Hematopoietic multipotent progenitor cell treated with erythropoietin and hydrocortisone succinate and interleukin-3 and kit ligand, for 6 days (in vitro differentiated cells): Measurements from ENCODE around the gene TNK2.
"Not testable (repeated sequence)": the region's sequence is repeated elsewhere in the genome, so short reads cannot be mapped to it uniquely, and the experiment has no call there.

Experiments used
- DNase-seq: peaks from one replicate; pipeline ENCODE4 v3.0.0-alpha.2; 2015

TNK2 gene

DNA sequence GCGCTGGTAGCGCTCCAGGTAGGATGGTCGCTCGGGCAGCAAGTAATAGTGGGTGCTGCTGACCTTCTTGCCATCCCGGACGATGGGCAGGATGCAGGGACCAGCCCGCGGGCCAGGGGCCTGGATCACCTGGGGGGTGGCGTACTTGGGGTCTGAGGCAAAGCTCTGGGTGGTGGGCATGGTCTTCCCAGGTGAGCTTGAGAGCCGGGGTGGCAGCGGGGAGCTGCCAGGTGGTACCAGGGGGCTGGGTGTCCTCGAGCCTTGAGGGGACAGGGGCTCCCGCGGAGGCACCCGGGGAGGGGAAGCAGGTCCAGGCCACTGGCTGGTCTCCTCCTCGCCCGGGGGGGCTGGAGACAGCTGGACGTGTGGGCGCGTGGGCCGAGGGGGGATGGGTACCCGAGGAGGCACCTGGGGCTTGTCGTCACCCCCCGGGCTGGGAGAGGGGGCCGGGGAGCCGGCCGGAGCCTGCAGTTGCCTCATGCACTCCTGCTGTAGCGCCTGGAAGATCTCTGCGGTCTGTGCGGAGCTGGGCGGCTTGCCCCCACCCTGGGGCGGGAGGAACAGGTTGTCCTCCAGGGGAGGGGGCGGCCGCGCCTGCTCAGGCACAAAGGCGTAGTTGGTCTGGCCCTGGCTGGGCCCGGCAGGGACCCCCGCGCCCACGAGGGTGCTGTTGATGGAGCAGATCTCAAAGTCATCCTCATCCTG is 40.6 kb downstream of the TNK2 start:
- DNase-seq = no peak

DNA sequence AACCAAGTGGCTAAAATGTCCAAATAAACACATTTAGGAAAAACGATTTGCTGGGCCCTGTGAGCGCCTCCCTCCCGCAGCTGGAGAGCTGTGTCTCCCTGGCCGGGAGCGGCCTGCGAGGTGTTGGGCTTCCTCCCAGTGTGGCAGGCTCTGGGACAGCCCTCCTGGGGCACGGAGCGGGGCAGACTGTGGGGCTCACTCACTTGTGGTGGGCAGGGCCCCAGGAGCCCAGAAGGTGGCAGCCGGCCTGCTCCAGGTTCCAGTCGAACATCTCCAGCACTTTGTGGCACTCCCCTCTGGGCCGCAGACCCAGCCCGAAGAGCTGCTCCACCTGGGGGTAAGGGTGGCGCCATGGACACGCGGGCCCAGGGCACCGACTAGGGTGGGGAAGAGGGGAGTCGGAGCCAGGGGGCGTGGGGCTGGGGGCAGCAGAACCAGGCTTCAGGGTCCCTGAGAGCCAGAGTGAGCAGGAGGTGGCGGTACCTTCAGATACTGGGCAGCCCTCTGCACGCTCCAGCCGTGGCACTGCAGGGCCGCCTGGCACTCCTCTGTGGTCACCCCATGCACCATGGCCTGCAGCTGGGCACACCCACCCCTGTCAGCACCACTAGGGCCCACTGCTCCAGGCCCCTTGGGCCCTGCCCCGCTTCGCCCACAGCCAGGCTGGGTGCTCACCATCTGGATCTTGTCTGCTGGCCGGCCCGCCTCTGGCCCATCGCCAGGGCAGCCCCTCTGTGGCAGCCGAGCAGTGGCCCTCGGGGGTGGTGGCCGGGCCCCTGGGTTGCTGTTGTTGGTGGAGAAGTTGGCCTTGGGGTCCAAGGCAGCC is 41.5 kb downstream of the TNK2 start:
- DNase-seq = no peak

DNA sequence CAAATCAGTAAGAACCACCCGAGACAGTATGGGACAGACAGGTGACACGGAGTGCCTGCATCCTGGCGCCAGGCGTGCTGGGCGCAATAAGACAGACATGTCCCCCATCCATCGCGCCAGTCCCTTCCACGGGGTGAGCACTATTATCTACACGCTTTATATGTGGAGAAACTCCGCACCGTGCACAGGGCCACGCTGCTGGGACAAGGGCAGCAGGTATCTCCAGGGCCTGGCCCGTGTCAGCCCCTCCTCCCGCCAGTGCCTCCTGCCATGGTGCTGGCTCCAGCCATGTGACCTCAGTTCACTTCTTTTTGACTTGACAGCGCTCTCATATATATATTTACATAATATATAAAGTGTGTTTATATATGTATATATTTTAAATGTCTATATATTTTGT is 42.6 kb downstream of the TNK2 start:
- no peak for DNase-seq

DNA sequence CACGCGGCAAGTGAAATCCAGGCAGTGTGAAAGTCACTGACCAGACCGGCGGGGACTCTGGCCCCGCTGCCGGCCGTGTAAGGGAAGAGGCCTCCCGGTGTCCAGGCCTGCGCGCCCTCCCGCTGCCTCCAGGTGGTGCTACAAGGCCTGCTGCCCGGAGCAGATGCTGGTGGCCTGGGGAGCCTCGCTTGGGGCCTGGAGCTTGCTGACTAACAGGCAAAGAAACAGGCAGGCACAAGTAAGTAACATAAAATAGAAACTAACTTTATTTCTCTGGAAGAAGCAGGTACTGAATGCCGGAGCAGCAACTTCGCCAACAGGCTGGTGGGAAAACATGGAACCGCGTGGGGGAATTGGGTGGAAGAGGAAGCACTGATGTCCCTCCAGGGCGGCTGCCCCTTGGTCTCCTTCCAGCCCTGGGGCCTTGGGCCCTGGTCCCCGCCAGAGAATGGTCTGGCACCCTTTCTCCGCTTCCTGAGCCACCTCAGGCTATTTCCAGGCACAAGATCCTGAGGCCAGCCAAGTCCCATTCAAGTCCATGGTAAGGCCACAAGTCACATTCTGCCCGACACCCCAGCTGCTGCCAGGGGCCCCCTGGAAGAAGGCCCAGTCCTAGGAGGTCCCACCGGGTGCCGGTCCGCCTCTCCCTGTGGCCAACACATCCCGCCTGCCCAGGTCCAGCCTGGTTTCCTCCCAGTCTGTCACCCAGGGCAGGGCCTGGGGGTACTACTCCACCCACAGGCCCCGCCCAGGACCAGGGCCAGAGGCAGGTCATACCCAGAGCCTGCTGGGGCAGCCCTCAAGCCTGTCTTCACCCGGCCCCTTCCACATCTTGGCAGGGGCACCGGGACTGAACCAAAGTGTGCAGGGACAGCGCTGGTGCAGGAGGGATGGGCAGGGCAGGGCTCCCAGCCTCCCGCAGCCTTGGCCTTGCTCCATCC is 45.0 kb downstream of the TNK2 start:
- DNase-seq = peak; percentile 88

DNA sequence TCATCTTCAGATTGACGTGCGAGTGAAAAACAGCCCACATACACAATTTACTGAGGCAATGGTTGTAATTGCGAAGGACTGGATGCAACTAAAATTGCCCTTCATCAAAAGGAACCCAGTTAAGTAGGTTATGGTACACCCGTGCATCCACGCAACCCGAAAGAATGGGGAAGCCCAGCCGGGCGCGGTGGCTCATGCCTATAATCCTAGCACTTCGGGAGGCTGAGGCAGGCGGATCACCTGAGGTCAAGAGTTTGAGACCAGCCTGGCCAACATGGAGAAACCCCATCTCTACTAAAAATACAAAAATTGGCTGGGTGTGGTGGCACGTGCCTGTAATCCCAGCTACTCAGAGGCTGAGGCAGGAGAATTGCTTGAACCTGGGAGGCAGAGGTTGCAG is 46.0 kb downstream of the TNK2 start:
- not testable (repeated sequence) for DNase-seq

DNA sequence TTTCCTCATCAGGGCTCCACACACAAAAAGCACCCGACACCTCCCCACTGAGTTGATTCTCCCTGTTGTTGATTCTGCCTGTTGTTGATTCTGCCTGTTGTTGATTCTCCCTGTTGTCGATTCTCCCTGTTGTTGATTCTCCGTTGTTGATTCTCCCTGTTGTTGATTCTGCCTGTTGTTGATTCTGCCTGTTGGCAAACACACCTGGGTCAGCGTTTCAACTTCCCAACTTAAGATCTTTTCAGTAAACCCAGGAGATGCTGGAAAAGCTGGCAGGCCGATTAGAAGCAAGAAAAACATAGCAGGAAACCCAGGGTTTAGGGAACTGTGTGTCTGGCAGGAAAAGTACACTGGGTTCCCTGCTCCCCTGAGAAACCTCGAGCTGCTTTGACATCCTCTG is 47.9 kb downstream of the TNK2 start:
- DNase-seq = no peak

- no peak for DNase-seq
These were observed 48.4 kb downstream of the TNK2 start for GRCh38 chr3:195859846-195860411.

GRCh38 chr3:195859061-195859845 is 49.1 kb downstream of the TNK2 start:
- DNase-seq = peak; percentile 83

- DNase-seq = peak; percentile 97
These were observed 51.8 kb downstream of the TNK2 start for GRCh38 chr3:195856410-195857084.

- no peak for DNase-seq
These were observed 52.6 kb downstream of the TNK2 start for GRCh38 chr3:195855471-195856409.

- peak; percentile 45 for DNase-seq
These were observed 53.6 kb downstream of the TNK2 start for GRCh38 chr3:195854628-195855294.

DNA sequence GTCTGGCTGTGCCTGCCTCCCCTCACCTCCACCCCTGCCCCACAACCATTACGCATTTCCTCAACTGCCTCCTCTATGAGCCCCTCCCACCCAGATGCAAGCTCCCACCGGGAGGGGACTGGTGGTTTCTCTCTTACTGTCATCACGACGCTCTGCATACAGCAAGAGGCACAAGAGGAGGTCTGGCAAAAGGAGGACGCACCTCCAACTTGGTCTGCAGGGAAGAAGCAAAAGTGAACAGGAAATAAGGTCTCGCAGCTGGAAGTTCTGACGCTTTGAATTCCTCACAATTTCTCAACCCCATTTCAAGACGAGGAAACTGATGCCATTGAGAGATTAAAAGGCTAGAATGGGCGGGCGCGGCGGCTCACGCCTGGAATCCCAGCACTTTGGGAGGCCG is 54.4 kb downstream of the TNK2 start:
- DNase-seq = peak; percentile 53

- DNase-seq = no peak
These were observed 55.3 kb downstream of the TNK2 start for GRCh38 chr3:195853036-195853435.

DNA sequence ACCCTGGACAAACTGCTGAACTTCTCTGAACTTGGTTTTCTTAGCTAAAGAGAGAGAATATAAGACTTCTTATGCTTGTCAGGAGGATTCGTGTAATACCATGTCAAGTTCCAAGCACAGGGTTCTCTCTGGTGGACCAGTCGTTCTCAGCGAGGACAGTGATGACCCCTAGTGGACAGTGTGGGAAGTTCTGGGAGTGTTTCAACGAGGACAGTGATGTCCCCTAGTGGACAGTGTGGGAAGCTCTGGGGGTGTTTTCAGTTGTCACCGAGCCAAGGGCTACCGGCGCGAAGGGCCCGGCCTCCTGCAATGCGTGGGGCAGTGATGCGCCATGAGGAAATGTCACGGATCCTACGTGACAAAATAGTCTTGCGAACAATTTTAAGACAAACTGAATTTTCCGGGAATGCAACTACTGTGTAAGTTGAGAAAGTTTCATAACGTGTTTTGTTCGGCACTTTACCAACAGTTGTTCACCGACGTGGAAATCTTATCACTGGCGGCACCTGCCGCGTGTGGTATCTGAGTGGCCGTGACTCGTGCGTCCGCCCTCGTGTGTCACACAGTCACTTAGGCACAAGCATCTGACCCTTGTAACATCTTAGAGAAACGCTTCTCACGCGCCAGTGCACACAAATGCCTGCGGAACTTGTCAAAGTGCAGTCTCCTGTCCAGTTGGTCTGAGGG is 57.4 kb downstream of the TNK2 start:
- peak; percentile 96 for DNase-seq

- DNase-seq = peak; percentile 61
These were observed 58.9 kb downstream of the TNK2 start for GRCh38 chr3:195849322-195850074.

DNA sequence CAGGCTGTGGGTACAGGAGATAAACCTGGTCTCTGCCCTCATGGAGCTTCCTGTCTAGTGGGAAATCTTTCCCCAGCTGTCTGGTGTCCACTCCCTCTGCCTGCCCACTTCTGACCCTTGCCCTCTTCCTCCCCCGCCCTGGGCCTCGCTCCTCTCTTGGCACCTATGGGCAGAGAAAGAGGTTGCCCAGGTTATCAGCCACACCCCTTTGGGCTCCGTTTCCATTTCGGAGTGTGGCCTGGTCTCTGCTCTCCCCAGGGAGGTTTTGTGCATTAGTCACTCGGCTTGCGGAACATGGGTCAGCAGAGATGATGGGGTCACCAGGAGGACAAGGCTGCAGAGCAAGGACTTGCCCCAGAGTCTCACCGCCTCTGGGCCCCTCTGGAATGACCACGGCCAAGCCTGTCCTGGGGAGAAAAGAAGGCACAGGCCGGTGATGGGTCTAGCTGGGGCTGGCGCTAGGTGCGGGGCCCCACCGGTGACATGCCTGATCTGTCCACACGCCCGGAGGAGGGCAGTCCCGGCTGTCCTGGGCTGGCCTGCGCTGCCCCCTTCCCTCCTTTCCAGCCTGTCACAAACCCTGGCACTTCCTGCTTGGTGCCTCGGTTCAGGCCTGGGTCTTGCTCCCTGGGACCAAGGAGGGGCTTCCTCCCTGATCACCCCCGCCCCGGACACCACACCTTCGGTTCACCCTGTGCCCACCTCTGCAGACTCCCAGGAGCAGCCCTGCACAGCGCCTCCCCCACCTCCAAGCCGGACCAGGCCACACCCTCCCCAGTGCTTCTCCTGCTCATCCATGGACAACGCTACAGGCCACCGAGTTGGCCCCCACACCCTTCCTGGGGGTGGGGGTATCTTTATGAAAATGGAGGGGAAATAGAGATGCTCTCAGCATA is 61.0 kb downstream of the TNK2 start:
- no peak for DNase-seq

- DNase-seq = no peak
These were observed 62.9 kb downstream of the TNK2 start for GRCh38 chr3:195845483-195845882.
